GM23338 (cell line): ENCODE results near the gene KDM5C.

Experiments used
- CTCF ChIP-seq, 2 experiments: fragments of 200-600 bp in 1 of 2; sonication (generic) in 1 of 2; conservative IDR thresholded peaks; 2 replicates each; pipeline versions ENCODE4 v1.5.1 to v1.6.1; 2016 to 2017; ENCODE audit warnings: antibody characterized with exemption in 2 of 2, low read depth in 2 of 2, mild to moderate bottlenecking in 2 of 2, moderate library complexity in 1 of 2
- EZH2phosphoT487 ChIP-seq: fragments of 200-600 bp; sonication (generic); IDR thresholded peaks from one replicate; pipeline ENCODE4 v1.8.1; 2018; ENCODE audit warnings: antibody characterized with exemption; ENCODE audit not compliant: unreplicated experiment

DNA sequence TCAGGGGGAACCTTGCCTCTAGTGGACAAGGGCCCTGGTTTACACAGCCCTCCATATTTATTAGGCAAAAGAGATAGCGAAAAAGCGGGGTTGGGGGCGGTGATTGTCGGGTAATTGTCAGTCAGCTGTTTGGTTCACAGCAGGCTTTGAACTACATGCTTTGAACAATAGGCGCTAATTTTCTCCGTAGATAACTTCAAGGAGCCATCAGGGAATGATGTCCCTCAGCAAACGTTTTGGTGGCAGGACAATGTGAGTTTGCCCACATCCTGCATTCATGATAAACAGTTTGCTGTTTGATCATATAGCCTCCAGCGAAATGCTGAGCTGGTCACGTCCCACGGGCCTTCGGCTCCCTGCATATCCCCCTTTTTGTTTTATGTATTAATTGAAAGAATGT is 65.8 kb downstream of the KDM5C start:
- TF ChIP-seq CTCF (conservative IDR thresholded peaks at IDR 0.05; ENCODE audit: low read depth in 2 of 2) (no peak), EZH2phosphoT487 (no peak)
